ENCODE results near the gene THRB.
"Not testable (repeated sequence)": the region's sequence is repeated elsewhere in the genome, so short reads cannot be mapped to it uniquely, and the experiment has no call there.

Gene THRB

GRCh38 chr3:24133942-24134341 lies 360.7 kb downstream of the THRB start:
- DNase-seq: no peak

- DNase-seq: no peak
These were observed 361.2 kb downstream of the THRB start for GRCh38 chr3:24133436-24133835.

GRCh38 chr3:24129549-24129948 lies 365.1 kb downstream of the THRB start:
- peak; percentile 90 for DNase-seq

GRCh38 chr3:24128199-24129005 lies 366.2 kb downstream of the THRB start:
- no peak for DNase-seq

- DNase-seq: no peak
These were observed 371.1 kb downstream of the THRB start for GRCh38 chr3:24123596-24123995.

GRCh38 chr3:24120434-24120833 lies 374.2 kb downstream of the THRB start:
- no peak for DNase-seq

GRCh38 chr3:24119321-24119751 lies 375.3 kb downstream of the THRB start:
- no peak for DNase-seq

- DNase-seq: no peak
These were observed 377.1 kb downstream of the THRB start for GRCh38 chr3:24117508-24117907.

- DNase-seq: no peak
These were observed 382.9 kb downstream of the THRB start for GRCh38 chr3:24111711-24112110.

- DNase-seq: no peak
These were observed 384.6 kb downstream of the THRB start for GRCh38 chr3:24110051-24110450.

- DNase-seq: no peak
These were observed 392.9 kb downstream of the THRB start for GRCh38 chr3:24101676-24102168.

- no peak for DNase-seq
These were observed 393.8 kb downstream of the THRB start for GRCh38 chr3:24100696-24101402.

- peak; percentile 12 for DNase-seq
These were observed 397.9 kb downstream of the THRB start for GRCh38 chr3:24096695-24097290.

GRCh38 chr3:24096271-24096670 lies 398.4 kb downstream of the THRB start:
- DNase-seq: no peak

GRCh38 chr3:24094818-24095217 lies 399.8 kb downstream of the THRB start:
- DNase-seq: not testable (repeated sequence)

GRCh38 chr3:24088782-24089181 lies 405.9 kb downstream of the THRB start:
- DNase-seq: no peak

- no peak for DNase-seq
These were observed 407.2 kb downstream of the THRB start for GRCh38 chr3:24087469-24087868.

- peak; percentile 73 for DNase-seq
These were observed 407.8 kb downstream of the THRB start for GRCh38 chr3:24086617-24087404.

- no peak for DNase-seq
These were observed 408.4 kb downstream of the THRB start for GRCh38 chr3:24086206-24086605.

GRCh38 chr3:24072193-24072592 lies 422.5 kb downstream of the THRB start:
- DNase-seq: no peak

GRCh38 chr3:24069045-24069444 lies 425.6 kb downstream of the THRB start:
- peak; percentile 31 for DNase-seq

- DNase-seq: no peak
These were observed 427.2 kb downstream of the THRB start for GRCh38 chr3:24067483-24067882.

All from NCI-H524 treated with DMSO at 0.1 percent for 48 hours (cell line).